HepG2 (cell line): ENCODE results near the gene ANKEF1. TPM values are rescaled to one million over a fixed set of nuclear protein-coding genes. Genes with fewer than 3 reads are reported as not detected.

ENCODE experiments used
- HHEX ChIP-seq: IDR thresholded peaks from 2 replicates; pipeline ENCODE4 v1.6.1; 2016; ENCODE audit warnings: control low read depth
- KAT2B ChIP-seq: fragments of 150-350 bp; IDR thresholded peaks from 2 replicates; pipeline ENCODE4 v1.6.1; 2014; ENCODE audit warnings: low read depth, low read length, borderline replicate concordance
- NCOA2 ChIP-seq: sonication (generic); formaldehyde crosslinking; IDR thresholded peaks from 2 replicates; pipeline ENCODE4 v1.8.0; 2022; ENCODE audit warnings: inconsistent platforms
- NR0B2 ChIP-seq: sonication (generic); formaldehyde crosslinking; IDR thresholded peaks from 2 replicates; pipeline ENCODE4 v1.4.0; 2020; ENCODE audit warnings: mild to moderate bottlenecking, missing genetic modification reagents
- PTBP1 ChIP-seq: fragments of 200-400 bp; formaldehyde crosslinking; IDR thresholded peaks from 2 replicates; pipeline ENCODE4 v1.6.1; 2018; ENCODE audit warnings: low read length, low read depth; ENCODE audit not compliant: poor library complexity, severe bottlenecking
- RNF2 ChIP-seq: fragments of 450-650 bp; conservative IDR thresholded peaks from 2 replicates; pipeline ENCODE4 v1.6.1; 2016; ENCODE audit warnings: low read depth
- SAP130 ChIP-seq: IDR thresholded peaks from 2 replicates; pipeline ENCODE4 v1.6.1; 2016; ENCODE audit warnings: low read depth
- SIN3B ChIP-seq: fragments of 150-350 bp; IDR thresholded peaks from 2 replicates; pipeline ENCODE4 v1.6.1; 2014; ENCODE audit warnings: low read length
- STAG1 ChIP-seq: sonication (generic); formaldehyde crosslinking; IDR thresholded peaks from 2 replicates; pipeline ENCODE4 v1.4.0; 2020; ENCODE audit warnings: missing genetic modification reagents
- TEAD2 ChIP-seq: sonication (generic); formaldehyde crosslinking; IDR thresholded peaks from 2 replicates; pipeline ENCODE4 v1.9.0; 2021; ENCODE audit warnings: missing genetic modification reagents
- TIGD3 ChIP-seq: sonication (generic); formaldehyde crosslinking; IDR thresholded peaks from 2 replicates; pipeline ENCODE4 v1.5.1; 2020; ENCODE audit warnings: mild to moderate bottlenecking, missing genetic modification reagents, borderline replicate concordance
- TMF1 ChIP-seq: sonication (generic); formaldehyde crosslinking; IDR thresholded peaks from 2 replicates; pipeline ENCODE4 v1.8.1; 2022; ENCODE audit warnings: low read depth, missing genetic modification reagents
- ZBTB1 ChIP-seq: sonication (generic); formaldehyde crosslinking; IDR thresholded peaks from 2 replicates; pipeline ENCODE4 v1.4.0; 2020; ENCODE audit warnings: missing genetic modification reagents, borderline replicate concordance
- ZBTB39 ChIP-seq: sonication (generic); formaldehyde crosslinking; IDR thresholded peaks from 2 replicates; pipeline ENCODE4 v1.5.0; 2020; ENCODE audit warnings: missing genetic modification reagents
- ZNF597 ChIP-seq: sonication (generic); formaldehyde crosslinking; IDR thresholded peaks from 2 replicates; pipeline ENCODE4 v1.5.0; 2020; ENCODE audit warnings: missing genetic modification reagents
- ZNF687 ChIP-seq: sonication (generic); formaldehyde crosslinking; IDR thresholded peaks from 2 replicates; pipeline ENCODE4 v1.5.1; 2020; ENCODE audit warnings: mild to moderate bottlenecking, missing genetic modification reagents, moderate library complexity
- ZNF772 ChIP-seq: sonication (generic); formaldehyde crosslinking; IDR thresholded peaks from 2 replicates; pipeline ENCODE4 v1.5.0; 2020; ENCODE audit warnings: mild to moderate bottlenecking, missing genetic modification reagents
- ZNF777 ChIP-seq: sonication (generic); formaldehyde crosslinking; IDR thresholded peaks from 2 replicates; pipeline ENCODE4 v1.4.0; 2020; ENCODE audit warnings: missing genetic modification reagents
- ZNF883 ChIP-seq: sonication (generic); formaldehyde crosslinking; IDR thresholded peaks from 2 replicates; pipeline ENCODE4 v1.5.1; 2020; ENCODE audit warnings: mild to moderate bottlenecking, missing genetic modification reagents; ENCODE audit errors: not compliant biosample characterization
- polyA plus RNA-seq, 8 experiments: library from polyadenylated mRNA; depleted of rRNA in 3 of 8; stranded (reverse) in 7 of 8; unstranded in 1 of 8; fragments of >200 nt; fragmentation: Illumina TruSeq in 4 of 8; extraction: Trizol in 4 of 8; gene quantifications; 2 replicates each; pipeline versions ENCODE4 v1.2.1 to v1.2.3, GENCODE V29; 2011 to 2016; ENCODE audit warnings: low read depth in 4 of 8, missing spikeins in 1 of 8, mixed read lengths in 1 of 8; ENCODE audit not compliant: insufficient read depth in 1 of 8
- total RNA-seq, 5 experiments: library from RNA; depleted of rRNA; stranded (reverse); fragments of >200 nt; fragmentation: Illumina TruSeq; extraction: Trizol; gene quantifications; 2 replicates each; pipeline ENCODE4 v1.2.3, GENCODE V29; 2016; ENCODE audit warnings: low read depth in 1 of 5

Gene ANKEF1
- total and polyA plus RNA-seq, 2 of the 13 experiments (the other 11 are each of a cell fraction or from before 2014, with no cell fraction given), result 3.1 to 8.6 TPM

GRCh38 chr20:10034717-10035571, at the start of gene ANKEF1 (continued):
- TF ChIP-seq ZBTB39, result no peak
- no peak for TF ChIP-seq HHEX
- TF ChIP-seq KAT2B, result no peak
- TF ChIP-seq PTBP1, result no peak
- TF ChIP-seq TMF1 (CRISPR knock-in tag), result peak; percentile 90
- TF ChIP-seq SAP130 (CRISPR knock-in tag), result peak; percentile 98
- no peak; the same call in 1 of the 2 replicates for TF ChIP-seq TIGD3
- no peak for TF ChIP-seq ZBTB1
- TF ChIP-seq ZNF772 (CRISPR knock-in tag), result peak; percentile 91
- TF ChIP-seq STAG1, result no peak
- TF ChIP-seq ZNF883 (CRISPR knock-in tag), result peak; percentile 97
- peak; percentile 54 for TF ChIP-seq NCOA2
- TF ChIP-seq SIN3B, result no peak
- TF ChIP-seq TEAD2 (CRISPR knock-in tag), result 0 out of 2 replicates have a peak, but pooled peaks have one; percentile 49
- no peak; the same call in 1 of the 2 replicates for TF ChIP-seq ZNF777 (CRISPR knock-in tag)
- TF ChIP-seq ZNF597 (CRISPR knock-in tag), result no peak
- TF ChIP-seq RNF2, result peak; percentile 94
- TF ChIP-seq NR0B2 (CRISPR knock-in tag), result peak; percentile 93
- TF ChIP-seq ZNF687, result peak; percentile 99
